ACC112 (cell line): ENCODE data around the gene NAPB.
A peak's percentile ranks its signal among the peaks of the same experiment; 100 is the strongest.

ENCODE experiments used
- H2AFZ ChIP-seq: fragments of 200-600 bp; sonication (generic); one replicate; pipeline ENCODE4 v1.6.0; 2017; ENCODE audit warnings: antibody characterized with exemption, low read length; ENCODE audit not compliant: unreplicated experiment
- H3K27ac ChIP-seq: fragments of 200-600 bp; sonication (generic); 2 replicates; pipeline ENCODE4 v1.5.1; 2014; ENCODE audit warnings: low read depth, mild to moderate bottlenecking, antibody characterized with exemption, low read length, moderate library complexity
- H3K27me3 ChIP-seq: fragments of 200-600 bp; sonication (generic); 2 replicates; pipeline ENCODE4 v1.6.1; 2014; ENCODE audit warnings: mild to moderate bottlenecking, antibody characterized with exemption, low read length, moderate library complexity, mixed read lengths; ENCODE audit not compliant: insufficient read depth
- H3K36me3 ChIP-seq: fragments of 200-600 bp; sonication (generic); 2 replicates; pipeline ENCODE4 v1.6.1; 2016; ENCODE audit warnings: mild to moderate bottlenecking, antibody characterized with exemption, low read length, moderate library complexity, mixed read lengths; ENCODE audit not compliant: insufficient read depth
- H3K4me1 ChIP-seq: fragments of 200-600 bp; sonication (generic); one replicate; pipeline ENCODE4 v1.6.1; 2016; ENCODE audit warnings: low read length, mixed read lengths; ENCODE audit not compliant: insufficient read depth, unreplicated experiment, control insufficient read depth
- H3K4me3 ChIP-seq: fragments of 200-600 bp; sonication (generic); 2 replicates; pipeline ENCODE4 v1.5.1; 2014; ENCODE audit warnings: mild to moderate bottlenecking, low read depth, low read length
- H3K79me2 ChIP-seq: fragments of 200-600 bp; sonication (generic); one replicate; pipeline ENCODE4 v1.6.0; 2016; ENCODE audit warnings: low read length; ENCODE audit not compliant: control insufficient read depth, unreplicated experiment, insufficient read depth

The NAPB gene

DNA sequence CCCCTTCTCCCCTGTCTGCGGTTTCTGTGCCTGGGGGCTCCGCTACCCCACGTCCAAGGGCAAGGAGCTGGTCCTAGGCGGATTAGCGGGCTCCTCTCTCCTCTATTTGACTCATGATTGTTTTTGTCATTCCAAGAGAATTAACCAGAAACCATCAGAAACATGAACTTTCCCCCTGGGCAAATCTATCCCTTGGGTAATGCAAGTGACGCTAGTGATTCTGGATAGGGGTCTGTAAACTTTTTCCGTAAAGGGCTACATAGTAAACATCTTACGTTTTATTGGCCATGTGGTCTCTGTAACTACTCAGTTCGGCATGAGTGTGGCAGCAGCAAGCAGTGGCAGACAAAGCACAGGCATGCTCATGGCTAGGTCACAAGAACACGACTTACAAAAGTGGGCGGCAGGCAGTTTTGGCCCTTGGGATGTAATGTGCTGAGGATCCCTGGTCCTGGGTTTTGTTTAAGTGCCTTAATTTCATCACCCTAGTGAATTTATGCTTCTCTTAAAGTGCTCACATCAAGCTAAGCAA is 30.7 kb upstream of the NAPB start:
- Histone ChIP-seq H3K79me2 (no peaks in the 10 kb centered on the region), H3K27ac (no peak overlapping the region)

DNA sequence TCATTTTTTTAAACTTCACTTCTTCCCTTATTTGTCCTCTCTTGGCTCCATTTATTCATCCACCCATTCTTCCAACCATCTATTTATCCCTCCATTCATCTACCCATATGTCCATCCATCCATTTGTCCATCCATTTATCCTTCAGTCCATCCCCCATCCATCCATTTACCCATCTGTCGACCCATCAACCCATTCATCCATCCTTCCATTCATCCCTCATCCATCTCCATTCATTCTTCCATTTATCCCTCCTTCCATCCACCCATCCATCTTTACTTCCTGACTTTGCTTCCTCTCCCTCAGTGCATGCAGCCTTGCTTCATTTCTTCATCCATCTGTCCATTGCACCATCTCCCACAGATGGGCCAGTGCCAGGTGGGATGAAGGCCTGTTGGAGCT is 29.6 kb upstream of the NAPB start:
- H3K79me2 ChIP-seq: no peaks in the 10 kb centered on the region
- H3K36me3 ChIP-seq: no peaks in the 10 kb centered on the region
- peaks cover 20% of the 10 kb centered on the region; the same call in 1 of the 2 replicates for H3K27me3 ChIP-seq
- no peak overlapping the region for H2AFZ ChIP-seq
- H3K4me1 ChIP-seq: peaks cover 2% of the 10 kb centered on the region
- H3K4me3 ChIP-seq: no peak overlapping the region
- no peak overlapping the region for H3K27ac ChIP-seq

More for the DNA sequence above, 30.7 kb upstream of the NAPB start:
- Histone ChIP-seq H3K4me3 (no peak overlapping the region), H2AFZ (no peak overlapping the region), H3K4me1 (no peaks in the 10 kb centered on the region), H3K27me3 (peaks cover 24% of the 10 kb centered on the region; the same call in 1 of the 2 replicates), H3K36me3 (no peaks in the 10 kb centered on the region)

DNA sequence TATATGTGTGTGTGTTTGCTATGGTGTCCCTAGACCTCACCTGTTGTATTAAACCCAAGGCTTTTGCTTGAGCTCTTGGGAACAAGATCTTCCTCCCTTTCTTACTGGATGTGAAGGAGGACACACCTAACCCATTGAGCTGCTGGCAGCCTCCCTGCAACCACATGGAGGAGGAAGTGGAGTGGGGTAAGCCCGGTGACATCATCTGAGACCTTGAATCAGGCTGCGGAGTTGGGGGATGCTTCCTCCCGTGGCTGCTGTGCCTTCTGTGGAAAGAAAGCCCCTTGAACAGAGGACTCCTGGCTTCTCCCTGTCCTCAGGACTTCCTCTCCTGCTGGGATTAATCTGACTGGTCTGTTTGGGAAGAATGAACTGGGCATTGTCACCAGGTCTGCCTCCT is 28.1 kb upstream of the NAPB start:
- peaks cover 19% of the 10 kb centered on the region; the same call in 1 of the 2 replicates for H3K27me3 ChIP-seq
- H3K36me3 ChIP-seq: no peaks in the 10 kb centered on the region
- no peak overlapping the region for H2AFZ ChIP-seq
- H3K4me3 ChIP-seq: no peak overlapping the region
- no peak overlapping the region for H3K27ac ChIP-seq
- no peaks in the 10 kb centered on the region for H3K79me2 ChIP-seq
- peaks cover 9% of the 10 kb centered on the region for H3K4me1 ChIP-seq

DNA sequence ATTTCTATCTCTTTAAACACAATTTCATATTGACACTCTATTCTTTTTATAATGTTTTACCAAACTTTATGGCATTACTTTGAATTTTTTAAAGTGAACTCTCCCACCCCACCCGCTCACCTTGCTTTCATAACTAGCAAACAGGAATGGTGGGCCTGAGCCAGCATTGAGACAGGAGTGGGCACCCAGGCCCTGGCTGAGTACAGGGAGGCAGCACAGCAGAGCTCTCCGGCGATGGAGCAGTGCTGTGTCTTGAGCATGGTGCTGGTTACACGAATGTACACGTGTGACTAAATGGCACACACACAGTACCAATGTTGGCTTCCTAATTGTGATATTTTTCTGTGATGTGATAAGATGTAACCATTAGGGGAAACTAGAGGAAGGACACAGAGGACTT is 26.9 kb upstream of the NAPB start:
- Histone ChIP-seq H3K79me2 (no peaks in the 10 kb centered on the region), H2AFZ (no peak overlapping the region), H3K4me1 (peaks cover 9% of the 10 kb centered on the region), H3K27me3 (peaks cover 19% of the 10 kb centered on the region; the same call in 1 of the 2 replicates), H3K36me3 (no peaks in the 10 kb centered on the region), H3K4me3 (no peak overlapping the region), H3K27ac (no peak overlapping the region)

DNA sequence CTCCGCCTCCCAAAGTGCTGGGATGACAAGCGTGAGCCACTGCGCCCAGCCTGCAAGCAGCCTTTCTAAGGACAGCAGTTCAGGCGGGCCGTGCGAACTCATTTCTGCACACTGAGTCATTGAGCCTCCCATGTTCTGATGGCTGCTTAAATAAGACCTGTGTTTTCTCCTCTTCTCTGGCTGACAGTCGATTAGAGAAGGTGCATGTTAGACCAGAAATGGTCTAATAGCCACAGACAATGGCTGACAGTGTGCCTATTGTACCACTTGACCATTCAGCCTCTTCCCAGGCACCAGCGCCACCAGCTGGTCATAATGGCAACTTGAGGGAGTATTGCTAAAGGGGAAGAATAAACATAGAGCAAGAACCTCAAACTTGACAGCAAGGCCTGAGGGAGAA is 25.2 kb upstream of the NAPB start:
- H3K27me3 ChIP-seq: peaks cover 8% of the 10 kb centered on the region; the same call in 1 of the 2 replicates
- no peak overlapping the region for H3K4me3 ChIP-seq
- H3K4me1 ChIP-seq: peaks cover 9% of the 10 kb centered on the region
- no peaks in the 10 kb centered on the region for H3K36me3 ChIP-seq
- no peak overlapping the region for H3K27ac ChIP-seq
- H2AFZ ChIP-seq: no peak overlapping the region
- no peaks in the 10 kb centered on the region for H3K79me2 ChIP-seq

DNA sequence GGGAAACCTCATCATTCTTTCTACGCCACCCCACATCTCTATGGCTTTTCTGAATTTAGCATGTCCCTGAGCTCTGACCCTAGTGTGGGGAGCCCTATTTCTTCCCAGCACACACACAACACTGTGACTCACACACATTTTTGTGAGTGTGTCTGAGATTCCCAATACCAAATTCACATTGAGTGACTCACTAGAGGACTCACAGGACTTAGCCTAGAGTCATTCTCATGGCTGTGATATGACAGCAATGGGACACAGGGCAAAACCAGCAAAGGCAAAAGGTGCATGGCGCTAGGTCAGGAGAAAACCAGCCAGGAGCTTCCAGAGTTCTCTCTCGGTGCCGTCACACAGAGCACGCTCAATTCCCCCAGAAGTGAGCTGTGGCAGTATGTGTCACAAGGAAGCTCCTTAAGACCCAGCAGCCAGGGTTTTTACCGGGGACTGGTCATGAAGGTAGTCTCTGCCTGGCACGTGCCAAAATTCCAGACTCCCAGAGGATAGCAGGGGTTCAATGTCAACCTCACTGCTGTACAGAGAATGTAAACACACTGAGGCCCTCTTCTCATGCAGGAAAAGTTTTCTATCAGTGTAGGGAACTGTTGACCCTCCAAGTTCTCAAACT is 24.4 kb upstream of the NAPB start:
- Histone ChIP-seq H3K4me3 (no peak overlapping the region), H3K27ac (peak overlapping the region; percentile 36; the same call in 1 of the 2 replicates), H3K27me3 (no peaks in the 10 kb centered on the region), H3K79me2 (no peaks in the 10 kb centered on the region), H3K36me3 (no peaks in the 10 kb centered on the region), H3K4me1 (peaks cover 9% of the 10 kb centered on the region), H2AFZ (no peak overlapping the region)

DNA sequence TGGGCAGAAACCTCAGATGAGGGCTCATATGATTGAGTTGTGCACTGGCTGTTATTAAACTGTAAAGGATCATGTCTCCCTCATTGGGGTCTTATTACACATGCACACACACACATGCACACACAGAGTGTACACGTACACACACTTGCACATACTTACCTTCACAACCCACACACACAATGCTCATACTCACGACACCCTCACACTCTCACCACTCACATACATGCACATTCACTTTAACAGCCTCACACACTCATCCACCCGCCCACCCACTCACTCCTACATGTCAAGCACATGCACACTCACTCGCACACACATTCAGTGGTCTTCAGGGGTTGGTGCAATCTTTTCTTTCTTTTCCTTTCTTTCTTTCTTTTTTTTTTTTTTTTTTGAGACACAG is 23.6 kb upstream of the NAPB start:
- Histone ChIP-seq H3K79me2 (no peaks in the 10 kb centered on the region), H2AFZ (no peak overlapping the region), H3K4me3 (no peak overlapping the region), H3K27me3 (no peaks in the 10 kb centered on the region), H3K36me3 (no peaks in the 10 kb centered on the region), H3K4me1 (peaks cover 9% of the 10 kb centered on the region), H3K27ac (no peak overlapping the region)

DNA sequence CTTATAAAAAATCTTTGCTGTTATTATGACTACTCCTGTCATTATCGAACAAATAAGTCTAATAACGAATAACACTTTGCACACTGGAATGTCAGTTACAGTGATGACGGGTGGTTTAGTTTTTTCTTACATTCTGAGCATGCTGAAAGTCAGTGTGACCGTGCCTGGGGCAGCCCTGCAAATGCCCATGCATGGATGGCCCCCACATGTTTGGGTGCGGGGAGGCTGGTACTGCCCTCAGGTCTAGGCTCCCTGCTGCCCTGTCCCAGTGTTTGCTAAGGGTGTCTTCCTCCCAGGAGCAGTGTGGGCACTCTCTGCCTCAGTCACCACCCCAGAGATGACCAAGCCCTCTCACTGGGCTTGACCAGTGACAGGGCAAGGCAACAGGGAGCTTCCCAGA is 21.1 kb upstream of the NAPB start:
- Histone ChIP-seq H3K27me3 (no peaks in the 10 kb centered on the region), H2AFZ (no peak overlapping the region), H3K4me3 (no peak overlapping the region), H3K27ac (no peak overlapping the region), H3K4me1 (peaks cover 9% of the 10 kb centered on the region), H3K79me2 (no peaks in the 10 kb centered on the region), H3K36me3 (no peaks in the 10 kb centered on the region)

DNA sequence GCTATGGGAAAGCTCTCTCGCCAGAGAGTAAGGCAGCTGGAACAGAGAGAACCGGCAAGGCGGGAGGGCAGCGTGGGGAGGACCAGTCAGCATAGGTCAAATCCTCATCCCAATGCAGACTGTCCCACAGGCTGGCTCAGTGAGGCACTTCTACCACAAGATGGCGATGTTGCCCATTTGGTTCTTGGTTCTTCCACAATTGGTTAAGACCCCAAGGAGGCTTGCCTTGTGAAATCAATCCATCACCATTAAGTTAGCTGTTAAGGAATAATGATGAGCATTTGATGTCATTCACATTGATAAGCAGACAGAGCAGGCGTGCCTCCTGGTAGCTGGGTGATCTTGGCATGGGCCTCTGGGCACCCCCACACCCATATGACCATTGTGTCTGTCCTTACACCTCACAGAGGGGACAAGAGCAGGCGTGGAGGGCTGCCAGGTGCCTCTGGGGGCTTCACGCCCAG is 20.6 kb upstream of the NAPB start:
- peaks cover 9% of the 10 kb centered on the region for H3K4me1 ChIP-seq
- no peak overlapping the region for H2AFZ ChIP-seq
- no peaks in the 10 kb centered on the region for H3K79me2 ChIP-seq

DNA sequence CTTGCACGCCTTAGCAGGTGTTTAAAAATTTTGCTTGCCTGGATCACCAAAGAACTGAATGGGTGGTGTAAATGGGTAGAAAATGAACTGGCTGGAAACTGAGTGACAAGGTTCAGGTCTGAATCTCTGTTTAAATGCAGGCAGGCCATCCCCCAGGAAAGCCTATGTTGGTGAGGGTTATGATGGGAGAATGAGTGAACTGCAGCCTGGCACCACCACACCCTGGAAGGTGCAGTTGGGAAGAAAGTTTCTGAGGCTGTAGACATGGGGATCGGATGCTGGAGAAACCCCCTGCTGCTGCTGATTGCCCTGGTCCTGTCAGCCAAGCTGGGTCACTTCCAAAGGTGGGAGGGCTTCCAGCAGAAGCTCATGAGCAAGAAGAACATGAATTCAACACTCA is 18.7 kb upstream of the NAPB start:
- no peaks in the 10 kb centered on the region for H3K36me3 ChIP-seq
- H3K27me3 ChIP-seq: peaks cover 10% of the 10 kb centered on the region
- no peak overlapping the region for H3K27ac ChIP-seq
- no peaks in the 10 kb centered on the region for H3K79me2 ChIP-seq
- no peak overlapping the region for H2AFZ ChIP-seq
- no peak overlapping the region for H3K4me3 ChIP-seq
- no peaks in the 10 kb centered on the region for H3K4me1 ChIP-seq

More for the DNA sequence above, 20.6 kb upstream of the NAPB start:
- no peak overlapping the region for H3K27ac ChIP-seq
- no peaks in the 10 kb centered on the region for H3K36me3 ChIP-seq
- no peak overlapping the region for H3K4me3 ChIP-seq
- H3K27me3 ChIP-seq: no peaks in the 10 kb centered on the region

DNA sequence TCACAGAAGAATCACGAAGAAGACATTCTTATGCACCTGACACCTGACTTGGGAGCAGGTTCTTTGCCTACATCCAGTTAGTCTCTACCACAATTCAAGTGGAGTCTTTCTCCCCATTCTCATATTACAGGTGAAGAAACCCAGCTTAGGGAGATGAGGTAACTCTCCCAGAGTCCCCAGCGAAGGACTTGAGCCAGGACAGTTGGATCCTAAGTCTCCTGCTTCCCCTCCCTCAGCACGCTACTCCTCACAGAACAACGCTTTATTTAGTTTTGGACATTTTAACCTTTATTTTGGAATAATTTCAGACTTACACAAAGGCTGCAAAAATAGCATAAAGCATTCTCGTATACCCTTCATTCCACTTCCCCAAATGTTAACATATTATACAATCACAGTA is 17.4 kb upstream of the NAPB start:
- no peak overlapping the region for H2AFZ ChIP-seq
- no peaks in the 10 kb centered on the region for H3K4me1 ChIP-seq
- no peak overlapping the region for H3K4me3 ChIP-seq
- H3K27me3 ChIP-seq: peaks cover 16% of the 10 kb centered on the region
- no peaks in the 10 kb centered on the region for H3K36me3 ChIP-seq
- no peaks in the 10 kb centered on the region for H3K79me2 ChIP-seq
- no peak overlapping the region for H3K27ac ChIP-seq
